Stimulated activated memory B cell treated with anti-CD40 and anti-IgM and Interleukin-4, amounts not matched to agents 10 μg/mL and 1 μg/mL and 100 μg/mL, for 72 hours (primary cell): ENCODE data around the gene NECTIN4.
"Not testable (repeated sequence)": the region's sequence is repeated elsewhere in the genome, so short reads cannot be mapped to it uniquely, and the experiment has no call there.

ENCODE experiments used
- ATAC-seq: fragments of 150-1000 bp; cut with Tn5 transposase; 2 replicates; pipeline ENCODE4 v1.10.0; 2021
- H3K27ac Mint-ChIP-seq: one replicate; pipeline ENCODE4 v1.8.0; 2022; ENCODE audit warnings: mild to moderate bottlenecking, mixed read lengths
- H3K27me3 Mint-ChIP-seq: one replicate; pipeline ENCODE4 v1.8.0; 2022; ENCODE audit warnings: mixed read lengths
- H3K36me3 Mint-ChIP-seq: one replicate; pipeline ENCODE4 v1.8.0; 2022; ENCODE audit warnings: mixed read lengths
- H3K4me1 Mint-ChIP-seq: one replicate; pipeline ENCODE4 v1.8.0; 2022; ENCODE audit warnings: mixed read lengths
- H3K4me3 Mint-ChIP-seq: one replicate; pipeline ENCODE4 v1.8.0; 2022; ENCODE audit warnings: mild to moderate bottlenecking, moderate library complexity, mixed read lengths
- H3K9me3 Mint-ChIP-seq: one replicate; pipeline ENCODE4 v1.8.0; 2022; ENCODE audit warnings: mixed read lengths

NECTIN4 gene

GRCh38 chr1:161039546-161039945, 49.8 kb downstream of the NECTIN4 start:
- H3K9me3 Mint-ChIP-seq, result no peaks in the 10 kb centered on the region
- peaks cover 39% of the 10 kb centered on the region for H3K36me3 Mint-ChIP-seq

GRCh38 chr1:161039154-161039545, 50.2 kb downstream of the NECTIN4 start:
- H3K36me3 Mint-ChIP-seq, result peaks cover 39% of the 10 kb centered on the region
- ATAC-seq, result no peak
- H3K4me1 Mint-ChIP-seq, result peaks cover 46% of the 10 kb centered on the region
- H3K27me3 Mint-ChIP-seq, result no peaks in the 10 kb centered on the region
- peak overlapping the region; percentile 93 for H3K27ac Mint-ChIP-seq
- no peaks in the 10 kb centered on the region for H3K9me3 Mint-ChIP-seq
- peak overlapping the region; percentile 98 for H3K4me3 Mint-ChIP-seq

More at GRCh38 chr1:161039546-161039945, 49.8 kb downstream of the NECTIN4 start:
- H3K4me1 Mint-ChIP-seq, result peaks cover 50% of the 10 kb centered on the region
- peak overlapping the region; percentile 93 for H3K27ac Mint-ChIP-seq
- H3K4me3 Mint-ChIP-seq, result peak overlapping the region; percentile 57
- no peaks in the 10 kb centered on the region for H3K27me3 Mint-ChIP-seq
- ATAC-seq, result no peak

GRCh38 chr1:161038523-161039153, 50.7 kb downstream of the NECTIN4 start, which contains the start of gene TSTD1:
TSTD1 (minus strand) TSS chr1:161038964; CDS start chr1:161038889, 75 bp downstream.
- Mint-ChIP-seq H3K4me1 (peaks cover 43% of the 10 kb centered on the region), H3K36me3 (peaks cover 39% of the 10 kb centered on the region), H3K4me3 (peak within 1 kb of the TSS; percentile 98), H3K9me3 (no peaks in the 10 kb centered on the region), H3K27me3 (no peaks in the 10 kb centered on the region), H3K27ac (peak within 1 kb of the TSS; percentile 93)
- ATAC-seq, result peak; percentile 97

DNA sequence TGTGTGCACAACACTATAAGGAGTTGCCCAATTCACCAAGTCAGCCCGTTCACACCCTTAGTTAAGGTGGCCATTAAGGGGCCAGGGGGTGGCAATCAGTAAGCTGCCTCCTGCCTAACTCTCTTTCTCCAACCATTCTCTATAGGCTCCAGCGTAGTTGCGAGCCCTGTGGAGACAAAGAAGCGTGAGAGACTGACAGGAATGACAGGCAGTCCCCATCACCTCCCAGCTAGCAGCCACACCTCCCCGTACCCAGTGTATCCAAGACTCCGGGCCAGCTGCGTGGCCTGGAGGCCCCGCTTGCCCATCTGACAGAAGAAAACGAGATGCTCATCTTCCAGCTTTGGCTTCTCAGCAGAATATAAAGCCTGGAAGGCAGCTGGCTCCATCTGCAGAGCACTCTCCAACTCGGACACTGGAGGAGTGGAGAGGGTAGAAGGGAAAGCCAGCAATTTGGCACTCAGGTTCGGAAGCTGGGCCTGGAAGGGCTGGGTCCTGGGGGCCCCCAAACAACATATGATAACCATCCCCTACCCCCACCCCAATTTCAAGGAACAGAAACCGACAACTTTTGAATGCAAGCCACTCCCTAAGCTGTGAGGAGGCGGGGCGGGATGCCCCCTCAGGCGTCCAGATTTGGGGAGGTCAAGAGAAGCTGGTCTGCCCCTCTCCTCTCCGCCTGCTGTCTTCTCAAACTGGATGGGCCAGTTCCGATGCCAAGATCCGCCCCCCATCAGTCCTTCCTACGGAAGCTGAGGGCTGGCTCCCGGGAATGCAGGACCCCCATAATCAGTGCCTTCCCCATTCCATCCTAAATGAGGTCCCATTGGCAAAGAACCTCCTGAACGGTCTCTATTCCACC, 51.5 kb downstream of the NECTIN4 start:
- no peaks in the 10 kb centered on the region for H3K27me3 Mint-ChIP-seq
- no peak for ATAC-seq
- H3K9me3 Mint-ChIP-seq, result no peaks in the 10 kb centered on the region
- peak overlapping the region; percentile 98 for H3K4me3 Mint-ChIP-seq
- H3K36me3 Mint-ChIP-seq, result peaks cover 39% of the 10 kb centered on the region
- H3K27ac Mint-ChIP-seq, result peak overlapping the region; percentile 93
- peaks cover 45% of the 10 kb centered on the region for H3K4me1 Mint-ChIP-seq

GRCh38 chr1:161033751-161034150, 55.6 kb downstream of the NECTIN4 start:
- H3K36me3 Mint-ChIP-seq, result peaks cover under 1% of the 10 kb centered on the region
- no peaks in the 10 kb centered on the region for H3K27me3 Mint-ChIP-seq
- no peak overlapping the region for H3K27ac Mint-ChIP-seq
- no peak for ATAC-seq
- peaks cover 34% of the 10 kb centered on the region for H3K4me1 Mint-ChIP-seq
- no peak overlapping the region for H3K4me3 Mint-ChIP-seq
- H3K9me3 Mint-ChIP-seq, result no peaks in the 10 kb centered on the region

DNA sequence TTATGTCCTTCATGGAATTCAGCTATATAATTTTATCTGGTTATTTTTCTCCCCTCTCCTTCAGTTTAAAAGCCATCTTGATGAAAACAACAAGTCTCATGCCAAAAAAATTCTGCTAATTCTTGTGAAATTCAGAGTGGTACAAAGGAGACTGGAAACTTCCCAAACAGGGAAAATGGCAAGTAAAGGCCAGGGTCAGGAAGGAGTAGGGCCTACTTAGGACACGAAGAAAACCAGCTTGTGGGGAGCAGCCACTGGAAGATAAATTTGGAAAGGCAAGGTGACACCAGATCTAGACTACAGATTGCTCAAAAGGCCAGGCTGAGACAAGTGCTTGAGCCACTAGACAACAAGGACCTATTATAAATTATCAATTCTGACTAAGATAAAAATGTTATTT, 56.9 kb downstream of the NECTIN4 start:
- no peaks in the 10 kb centered on the region for H3K36me3 Mint-ChIP-seq
- H3K4me3 Mint-ChIP-seq, result no peak overlapping the region
- no peaks in the 10 kb centered on the region for H3K9me3 Mint-ChIP-seq
- H3K27me3 Mint-ChIP-seq, result no peaks in the 10 kb centered on the region
- peak overlapping the region; percentile 4 for H3K27ac Mint-ChIP-seq
- H3K4me1 Mint-ChIP-seq, result peaks cover 20% of the 10 kb centered on the region
- no peak for ATAC-seq

- ATAC-seq, result no peak
- Mint-ChIP-seq H3K27ac (peak overlapping the region; percentile 13), H3K36me3 (peaks cover 3% of the 10 kb centered on the region), H3K27me3 (no peaks in the 10 kb centered on the region), H3K4me3 (no peak overlapping the region), H3K9me3 (peaks cover 4% of the 10 kb centered on the region), H3K4me1 (peaks cover 20% of the 10 kb centered on the region)
These were observed 57.5 kb downstream of the NECTIN4 start for GRCh38 chr1:161031874-161032273.

DNA sequence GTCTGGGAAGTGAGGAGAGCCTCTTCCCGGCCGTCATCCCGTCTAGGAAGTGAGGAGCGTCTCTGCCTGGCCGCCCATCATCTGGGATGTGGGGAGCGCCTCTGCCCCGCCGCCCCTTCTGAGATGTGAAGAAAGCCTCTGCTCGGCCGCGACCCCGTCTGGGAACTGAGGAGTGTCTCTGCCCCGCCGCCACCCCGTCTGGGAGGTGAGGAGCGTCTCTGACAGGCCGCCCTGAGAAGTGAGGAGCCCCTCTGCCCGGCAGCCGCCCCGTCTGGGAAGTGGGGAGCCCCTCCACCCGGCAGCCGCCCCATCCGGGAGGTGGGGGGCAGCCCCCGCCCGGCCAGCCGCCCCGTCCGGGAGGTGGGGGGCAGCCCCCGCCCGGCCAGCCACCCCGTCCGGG, 59.9 kb downstream of the NECTIN4 start:
- not testable (repeated sequence) for H3K27me3 Mint-ChIP-seq, H3K27ac Mint-ChIP-seq, ATAC-seq, H3K9me3 Mint-ChIP-seq, H3K4me3 Mint-ChIP-seq, H3K36me3 Mint-ChIP-seq
- H3K4me1 Mint-ChIP-seq, result peaks cover 20% of the 10 kb centered on the region

DNA sequence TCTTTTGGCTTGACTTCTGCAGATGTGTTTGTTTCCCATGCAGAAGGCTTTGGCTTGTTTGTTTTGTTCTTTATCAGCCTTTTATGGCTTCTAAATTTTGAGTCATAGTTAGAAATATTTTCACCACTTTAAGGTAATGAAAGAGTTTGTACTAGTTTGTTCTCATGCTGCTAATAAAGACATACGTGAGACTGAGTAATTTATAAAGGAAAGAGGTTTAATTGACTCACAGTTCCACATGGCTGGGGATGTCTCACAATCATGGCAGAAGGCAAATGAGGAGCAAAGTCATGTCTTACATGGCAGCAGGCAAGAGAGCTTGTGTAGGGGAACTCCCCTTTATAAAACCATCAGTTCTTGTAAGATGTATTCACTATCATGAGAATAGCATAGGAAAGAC, 62.4 kb downstream of the NECTIN4 start:
- not testable (repeated sequence) for ATAC-seq, H3K27me3 Mint-ChIP-seq, H3K4me1 Mint-ChIP-seq, H3K4me3 Mint-ChIP-seq, H3K27ac Mint-ChIP-seq, H3K36me3 Mint-ChIP-seq, H3K9me3 Mint-ChIP-seq

DNA sequence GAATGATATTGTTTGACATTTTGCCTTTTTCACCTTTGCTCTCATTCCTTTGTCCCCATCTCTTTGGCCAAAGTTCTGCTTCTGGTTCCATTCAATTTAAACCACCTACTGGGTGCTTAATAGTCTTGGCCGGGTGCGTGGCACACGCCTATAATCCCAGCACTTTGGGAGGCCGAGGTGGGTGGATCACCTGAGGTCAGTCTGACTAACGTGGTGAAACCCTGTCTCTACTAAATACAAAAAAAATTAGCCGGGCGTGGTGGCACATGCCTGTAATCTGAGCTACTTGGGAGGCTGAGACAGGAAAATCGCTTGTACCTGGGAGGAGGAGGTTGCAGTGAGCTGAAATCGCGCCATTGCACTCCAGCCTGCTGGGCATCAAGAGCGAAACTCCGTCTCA, 66.9 kb downstream of the NECTIN4 start:
- peaks cover 38% of the 10 kb centered on the region for H3K4me1 Mint-ChIP-seq
- not testable (repeated sequence) for H3K27me3 Mint-ChIP-seq, H3K9me3 Mint-ChIP-seq, H3K27ac Mint-ChIP-seq, ATAC-seq, H3K36me3 Mint-ChIP-seq
- peak overlapping the region; percentile 13 for H3K4me3 Mint-ChIP-seq

GRCh38 chr1:161021970-161022353, 67.4 kb downstream of the NECTIN4 start:
- H3K27me3 Mint-ChIP-seq, result no peaks in the 10 kb centered on the region
- peak overlapping the region; percentile 88 for H3K27ac Mint-ChIP-seq
- peaks cover 4% of the 10 kb centered on the region for H3K36me3 Mint-ChIP-seq
- H3K4me3 Mint-ChIP-seq, result peak overlapping the region; percentile 87
- H3K9me3 Mint-ChIP-seq, result peaks cover 2% of the 10 kb centered on the region
- peaks cover 39% of the 10 kb centered on the region for H3K4me1 Mint-ChIP-seq
- no peak for ATAC-seq

GRCh38 chr1:161021165-161021969, 68.0 kb downstream of the NECTIN4 start:
- peak; percentile 97 for ATAC-seq
- H3K4me1 Mint-ChIP-seq, result peaks cover 44% of the 10 kb centered on the region
- no peaks in the 10 kb centered on the region for H3K27me3 Mint-ChIP-seq
- peak overlapping the region; percentile 88 for H3K27ac Mint-ChIP-seq
- H3K9me3 Mint-ChIP-seq, result no peaks in the 10 kb centered on the region
- H3K4me3 Mint-ChIP-seq, result peak overlapping the region; percentile 87
- H3K36me3 Mint-ChIP-seq, result no peaks in the 10 kb centered on the region
